Keratinocyte (primary cell): Measurements from ENCODE around the gene VAC14. TPM values are rescaled to one million over a fixed set of nuclear protein-coding genes. Genes with fewer than 3 reads are reported as not detected.

Experiments used
- DNase-seq: peaks from one replicate; pipeline ENCODE4 v3.0.0-alpha.2; 2011; ENCODE audit warnings: low read depth, missing footprints, low spot score
- FAIRE-seq: peaks from 2 replicates; lab custom pipeline; 2011; peaks lifted over from hg19 to GRCh38; lab: Jason Lieb, UNC
- H2AFZ ChIP-seq: 2 replicates; pipeline ENCODE4 v1.6.0; 2012; ENCODE audit warnings: low read length, control low read depth, inconsistent platforms; ENCODE audit not compliant: control insufficient read depth
- H3K27ac ChIP-seq: 2 replicates; pipeline ENCODE4 v1.5.1; 2011; ENCODE audit warnings: low read length; ENCODE audit not compliant: control insufficient read depth, insufficient read depth
- H3K27me3 ChIP-seq: 3 replicates; pipeline ENCODE4 v1.6.0; 2011; ENCODE audit warnings: low read length; ENCODE audit not compliant: control insufficient read depth, insufficient read depth; ENCODE audit errors: extremely low read depth
- H3K36me3 ChIP-seq, 2 experiments: 2 replicates in 1 of 2; 3 replicates in 1 of 2; pipeline ENCODE4 v1.5.1; 2011; ENCODE audit warnings: low read length in 2 of 2, mild to moderate bottlenecking in 1 of 2; ENCODE audit not compliant: control insufficient read depth in 2 of 2, insufficient read depth in 2 of 2; ENCODE audit errors: extremely low read depth in 1 of 2
- H3K4me1 ChIP-seq: 3 replicates; pipeline ENCODE4 v1.5.1; 2011; ENCODE audit warnings: low read length; ENCODE audit not compliant: control insufficient read depth, insufficient read depth; ENCODE audit errors: extremely low read depth
- H3K4me2 ChIP-seq: 3 replicates; pipeline ENCODE4 v1.6.0; 2011; ENCODE audit warnings: low read depth, low read length; ENCODE audit not compliant: control insufficient read depth, insufficient read depth; ENCODE audit errors: extremely low read depth
- H3K4me3 ChIP-seq, 3 experiments: fragments of 200-600 bp in 1 of 3; sonication (generic) in 1 of 3; 2 replicates in 2 of 3; 3 replicates in 1 of 3; pipeline ENCODE4 v1.5.1; 2011 to 2016; ENCODE audit warnings: low read length in 3 of 3, mild to moderate bottlenecking in 3 of 3, control low read depth in 2 of 3, inconsistent platforms in 1 of 3, low read depth in 1 of 3, mixed read lengths in 1 of 3, mixed run types in 1 of 3, moderate library complexity in 1 of 3; ENCODE audit not compliant: control insufficient read depth in 2 of 3, insufficient read depth in 2 of 3; ENCODE audit errors: extremely low read depth in 1 of 3
- H3K79me2 ChIP-seq: 2 replicates; pipeline ENCODE4 v1.6.0; 2012; ENCODE audit warnings: low read length; ENCODE audit not compliant: control insufficient read depth, insufficient read depth
- H3K9ac ChIP-seq: 3 replicates; pipeline ENCODE4 v1.6.0; 2011; ENCODE audit warnings: low read length; ENCODE audit not compliant: control insufficient read depth, insufficient read depth; ENCODE audit errors: extremely low read depth
- H3K9me1 ChIP-seq: 3 replicates; pipeline ENCODE4 v1.6.0; 2011; ENCODE audit warnings: low read length; ENCODE audit not compliant: control insufficient read depth, insufficient read depth; ENCODE audit errors: extremely low read depth
- H3K9me3 ChIP-seq: 2 replicates; pipeline ENCODE4 v1.5.1; 2012; ENCODE audit warnings: low read depth, low read length; ENCODE audit not compliant: control insufficient read depth
- H4K20me1 ChIP-seq: 3 replicates; pipeline ENCODE4 v1.6.0; 2011; ENCODE audit warnings: low read length; ENCODE audit not compliant: control insufficient read depth, insufficient read depth; ENCODE audit errors: extremely low read depth
- CTCF ChIP-seq, 3 experiments: IDR thresholded peaks in 1 of 3; conservative IDR thresholded peaks in 1 of 3; optimal IDR thresholded peaks in 1 of 3; 2 replicates in 2 of 3; 3 replicates in 1 of 3; pipeline versions ENCODE3 to v1.5.1; 2011; ENCODE audit warnings: low read length in 3 of 3, mild to moderate bottlenecking in 3 of 3, moderate library complexity in 2 of 3, control low read depth in 1 of 3, inconsistent platforms in 1 of 3; ENCODE audit not compliant: insufficient read depth in 2 of 3; ENCODE audit errors: extremely low read depth in 1 of 3
- EZH2 ChIP-seq: IDR thresholded peaks from one replicate; pipeline ENCODE4 v1.6.1; 2012; ENCODE audit warnings: inconsistent platforms, mild to moderate bottlenecking, low read length, moderate library complexity
- dilution Hi-C: fragments of 300-500 bp; cut with MboI; formaldehyde crosslinking; loops from one replicate; pipeline ENCODE4 v1.7.0; 2020; ENCODE audit warnings: low sequenced_read_pairs; ENCODE audit not compliant: extremely low pct_ligation_motif_present
- polyA plus RNA-seq, 5 experiments: library from polyadenylated mRNA; depleted of rRNA in 3 of 5; stranded (reverse) in 3 of 5; stranded (forward) in 1 of 5; unstranded in 1 of 5; fragments of >200 nt; gene quantifications; 1 replicate in 1 of 5; 2 replicates in 3 of 5; 3 replicates in 1 of 5; pipeline versions ENCODE4 v1.2.1 to v1.2.3, GENCODE V29; 2011 to 2012; ENCODE audit warnings: missing spikeins in 2 of 5, low read depth in 1 of 5, low replicate concordance in 1 of 5

Gene VAC14
- polyA plus RNA-seq, 1 donor (not counting 4 experiments of a cell fraction or from before 2014, with no cell fraction given): 15.9 TPM

GRCh38 chr16:70777973-70778406 is 23.0 kb downstream of the VAC14 start:
- Histone ChIP-seq H3K4me1 (no peaks in the 10 kb centered on the region), H3K4me3 (no peak overlapping the region), H3K9me3 (no peaks in the 10 kb centered on the region), H3K36me3 (peaks cover 16 to 26% of the 10 kb centered on the region in 2 experiments), H4K20me1 (peaks cover 4% of the 10 kb centered on the region), H3K9ac (no peak overlapping the region), H2AFZ (no peak overlapping the region), H3K9me1 (no peaks in the 10 kb centered on the region), H3K4me2 (no peak overlapping the region), H3K27me3 (no peaks in the 10 kb centered on the region), H3K27ac (no peak overlapping the region), H3K79me2 (no peaks in the 10 kb centered on the region)
- dilution Hi-C loops: no loop called here
- no peak for TF ChIP-seq EZH2
- TF ChIP-seq CTCF (optimal IDR thresholded peaks at IDR 0.05 in 1 of 3, IDR thresholded peaks at IDR 0.05 in 1 of 3, conservative IDR thresholded peaks at IDR 0.05 in 1 of 3; ENCODE audit: extremely low read depth in 1 of 3, insufficient read depth in 2 of 3, low read length in 3 of 3): no peak
- DNase-seq: no peak
- FAIRE-seq: no peak

GRCh38 chr16:70777496-70777895 is 23.5 kb downstream of the VAC14 start:
- no peak for FAIRE-seq
- peaks cover 11 to 26% of the 10 kb centered on the region in 2 experiments for H3K36me3 ChIP-seq
- H3K4me3 ChIP-seq: no peak overlapping the region

More at GRCh38 chr16:70777496-70777895, 23.5 kb downstream of the VAC14 start:
- DNase-seq: no peak
- H2AFZ ChIP-seq: no peak overlapping the region
- peaks cover 4% of the 10 kb centered on the region for H4K20me1 ChIP-seq
- peaks cover 2% of the 10 kb centered on the region for H3K4me1 ChIP-seq
- no peaks in the 10 kb centered on the region for H3K9me1 ChIP-seq
- H3K27me3 ChIP-seq: no peaks in the 10 kb centered on the region
- no peak overlapping the region for H3K9ac ChIP-seq
- dilution Hi-C loops: no loop called here
- H3K4me2 ChIP-seq: no peak overlapping the region
- H3K79me2 ChIP-seq: no peaks in the 10 kb centered on the region
- H3K9me3 ChIP-seq: no peaks in the 10 kb centered on the region
- TF ChIP-seq EZH2 (no peak), CTCF (optimal IDR thresholded peaks at IDR 0.05 in 1 of 3, IDR thresholded peaks at IDR 0.05 in 1 of 3, conservative IDR thresholded peaks at IDR 0.05 in 1 of 3; ENCODE audit: extremely low read depth in 1 of 3, insufficient read depth in 2 of 3, low read length in 3 of 3) (no peak)
- no peak overlapping the region for H3K27ac ChIP-seq
